Measurements from ENCODE around the gene ANKRD28.
A peak's percentile ranks its signal among the peaks of the same experiment; 100 is the strongest.
"Not testable (repeated sequence)": the region's sequence is repeated elsewhere in the genome, so short reads cannot be mapped to it uniquely, and the experiment has no call there.

ANKRD28 gene

GRCh38 chr3:15797642-15798303 lies at the start of gene ANKRD28:
ANKRD28 (minus strand) TSS chr3:15797979; CDS start chr3:15796521, 1,458 bp downstream.
- DNase-seq (ENCODE audit: low read depth, low spot score), result peak; percentile 90

GRCh38 chr3:15847239-15847638 lies 49.5 kb upstream of the ANKRD28 start:
- DNase-seq (ENCODE audit: low read depth, low spot score), result no peak

GRCh38 chr3:15846606-15847005 lies 48.8 kb upstream of the ANKRD28 start:
- no peak for DNase-seq (ENCODE audit: low read depth, low spot score)

- DNase-seq (ENCODE audit: low read depth, low spot score), result no peak
Observed at GRCh38 chr3:15845475-15845874, 47.7 kb upstream of the ANKRD28 start.

GRCh38 chr3:15844889-15845288 lies 47.1 kb upstream of the ANKRD28 start:
- no peak for DNase-seq (ENCODE audit: low read depth, low spot score)

GRCh38 chr3:15841091-15841973 lies 43.6 kb upstream of the ANKRD28 start:
- DNase-seq (ENCODE audit: low read depth, low spot score), result not testable (repeated sequence)

GRCh38 chr3:15839568-15839967 lies 41.8 kb upstream of the ANKRD28 start:
- no peak for DNase-seq (ENCODE audit: low read depth, low spot score)

- no peak for DNase-seq (ENCODE audit: low read depth, low spot score)
Observed at GRCh38 chr3:15831927-15832326, 34.1 kb upstream of the ANKRD28 start.

GRCh38 chr3:15825016-15825415 lies 27.2 kb upstream of the ANKRD28 start:
- DNase-seq (ENCODE audit: low read depth, low spot score), result no peak

GRCh38 chr3:15823092-15823491 lies 25.3 kb upstream of the ANKRD28 start:
- no peak for DNase-seq (ENCODE audit: low read depth, low spot score)

- DNase-seq (ENCODE audit: low read depth, low spot score), result no peak
Observed at GRCh38 chr3:15822281-15822680, 24.5 kb upstream of the ANKRD28 start.

- peak; percentile 24 for DNase-seq (ENCODE audit: low read depth, low spot score)
Observed at GRCh38 chr3:15820911-15821310, 23.1 kb upstream of the ANKRD28 start.

- no peak for DNase-seq (ENCODE audit: low read depth, low spot score)
Observed at GRCh38 chr3:15819576-15819975, 21.8 kb upstream of the ANKRD28 start.

- DNase-seq (ENCODE audit: low read depth, low spot score), result no peak
Observed at GRCh38 chr3:15819043-15819442, 21.3 kb upstream of the ANKRD28 start.

- DNase-seq (ENCODE audit: low read depth, low spot score), result peak; percentile 73
Observed at GRCh38 chr3:15815696-15816095, 17.9 kb upstream of the ANKRD28 start.

- DNase-seq (ENCODE audit: low read depth, low spot score), result not testable (repeated sequence)
Observed at GRCh38 chr3:15813079-15813478, 15.3 kb upstream of the ANKRD28 start.

- peak; percentile 37 for DNase-seq (ENCODE audit: low read depth, low spot score)
Observed at GRCh38 chr3:15812183-15812582, 14.4 kb upstream of the ANKRD28 start.

- peak; percentile 22 for DNase-seq (ENCODE audit: low read depth, low spot score)
Observed at GRCh38 chr3:15810702-15811101, 12.9 kb upstream of the ANKRD28 start.

GRCh38 chr3:15809313-15809712 lies 11.5 kb upstream of the ANKRD28 start:
- DNase-seq (ENCODE audit: low read depth, low spot score), result no peak

- DNase-seq (ENCODE audit: low read depth, low spot score), result no peak
Observed at GRCh38 chr3:15808679-15809310, 11.0 kb upstream of the ANKRD28 start.

- peak; percentile 8 for DNase-seq (ENCODE audit: low read depth, low spot score)
Observed at GRCh38 chr3:15805756-15806266, 8.0 kb upstream of the ANKRD28 start.

- peak; percentile 12 for DNase-seq (ENCODE audit: low read depth, low spot score)
Observed at GRCh38 chr3:15804553-15805095, 6.8 kb upstream of the ANKRD28 start.

Data from astrocyte of the hippocampus (primary cell).